Measurements from ENCODE around the gene TMEM54.

- TF ChIP-seq CTCF (IDR thresholded peaks at IDR 0.05): no peak
- no peak for TF ChIP-seq EZH2 (IDR thresholded peaks at IDR 0.05; ENCODE audit: borderline replicate concordance, insufficient read depth, low read depth, low read length, poor library complexity, severe bottlenecking)
These were observed 19.9 kb downstream of the TMEM54 start for GRCh38 chr1:32881291-32881690.
